ENCODE results near the gene MRPL9.

The MRPL9 gene

DNA sequence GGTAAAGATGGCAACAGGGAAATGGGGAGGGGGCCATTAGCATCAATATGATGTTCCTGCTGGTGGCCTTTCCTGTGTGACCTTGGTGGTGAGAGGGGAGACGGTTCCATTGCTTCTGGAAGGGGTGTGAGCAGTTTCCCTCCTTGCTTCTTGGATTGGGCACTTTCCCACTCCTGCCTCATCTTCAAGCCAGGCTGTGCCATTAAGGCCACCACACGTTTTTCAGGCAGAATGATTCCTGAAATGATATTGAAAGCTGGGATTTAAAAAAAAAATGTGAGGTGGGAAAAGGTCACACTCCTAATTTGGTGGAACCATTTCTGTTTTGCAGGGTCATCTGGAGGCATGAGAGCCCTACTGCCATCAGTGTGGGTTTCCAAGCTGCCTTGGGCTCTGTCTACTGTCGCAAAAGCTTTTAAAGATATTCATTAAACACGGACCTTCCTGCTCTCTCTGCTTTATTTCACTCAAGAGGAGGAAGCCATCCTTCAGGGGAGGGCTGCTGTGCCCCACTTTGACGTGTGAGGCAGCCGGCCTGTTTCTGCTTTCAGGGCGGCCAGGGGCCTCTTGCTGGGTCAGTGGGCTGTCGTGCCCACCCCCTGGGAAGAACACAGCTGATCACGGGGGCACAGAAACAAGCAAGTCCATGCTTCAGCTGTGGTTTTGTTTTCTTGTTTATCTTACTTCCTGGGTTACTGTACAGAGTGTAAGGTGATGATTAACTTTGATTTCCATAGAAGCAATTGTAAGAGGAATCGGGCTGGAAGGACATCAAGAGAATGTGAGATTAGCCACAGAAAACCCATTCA is 33.9 kb downstream of the MRPL9 start:
- no peak for DNase-seq

DNA sequence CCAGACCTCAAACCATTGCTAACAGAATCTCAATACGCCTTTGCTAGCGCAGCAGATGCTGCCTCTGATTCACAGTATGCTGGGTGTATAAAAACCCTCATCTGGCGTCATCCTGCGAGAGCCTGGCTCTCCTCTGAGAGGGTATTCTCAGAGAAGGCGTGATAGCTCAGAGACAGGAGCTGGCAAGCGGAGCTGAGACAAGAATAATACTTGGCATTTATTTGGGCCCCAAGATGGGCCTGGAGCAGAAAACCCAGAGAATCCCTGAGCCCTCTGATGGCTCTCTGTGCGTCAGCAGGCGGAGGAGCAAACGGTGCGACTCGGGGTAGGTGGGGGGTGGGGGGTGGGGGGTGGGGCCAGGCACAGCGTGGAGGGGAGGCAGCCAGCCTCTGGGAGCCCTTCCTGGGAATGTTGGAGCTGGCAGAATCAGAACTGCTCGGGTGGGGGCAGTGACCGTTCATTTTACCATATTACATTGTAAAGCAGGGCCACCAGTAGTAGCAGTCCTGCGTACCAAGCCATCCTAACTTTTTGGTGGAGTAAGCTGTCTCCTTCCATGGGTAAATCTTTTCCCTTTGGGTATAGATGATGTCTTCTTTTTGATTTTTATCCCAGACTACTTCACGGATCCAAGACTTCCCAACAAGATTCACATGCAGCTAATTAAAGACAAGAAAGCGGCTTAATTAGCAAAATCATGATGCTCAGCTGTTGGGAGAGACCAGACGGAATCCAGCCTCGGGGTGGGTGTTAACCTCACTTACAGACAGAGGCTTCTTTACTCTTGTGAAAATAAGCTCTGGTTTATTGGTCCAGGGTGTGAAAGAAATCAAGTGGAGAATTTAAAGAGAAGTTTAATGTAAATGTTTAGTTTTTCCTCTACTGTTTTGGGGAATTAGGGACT is 34.9 kb downstream of the MRPL9 start:
- DNase-seq, result peak; percentile 63

DNA sequence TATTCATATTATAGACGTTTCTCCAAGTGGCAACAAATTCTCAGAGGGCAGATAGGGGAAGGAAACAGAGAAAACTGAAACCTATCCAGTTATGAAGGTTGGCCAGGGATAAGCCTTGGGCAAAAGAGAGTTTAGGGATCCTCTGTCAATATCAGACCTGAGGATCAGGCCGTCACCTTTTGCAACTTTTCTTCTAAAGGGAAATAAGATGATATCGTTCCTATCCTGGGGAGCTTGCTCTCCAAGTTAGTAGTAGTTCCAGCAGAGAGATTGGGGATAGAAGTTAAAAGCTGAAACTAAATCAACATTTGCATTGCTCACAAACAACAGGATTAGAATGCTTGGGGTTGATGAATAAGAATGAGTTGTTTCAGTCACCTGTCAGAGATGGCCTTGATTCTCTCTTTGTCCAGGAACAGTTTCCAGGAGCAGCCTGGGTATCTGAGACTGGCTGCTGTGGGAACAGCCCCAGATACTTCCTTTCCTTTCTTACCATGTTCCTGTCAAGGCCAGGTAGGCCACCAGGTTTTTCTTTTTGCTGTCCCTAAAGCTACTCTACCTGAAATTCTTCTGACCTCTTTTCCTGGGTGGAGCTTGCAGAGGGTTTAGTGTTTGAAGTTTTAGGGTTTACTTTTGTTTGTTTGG is 39.4 kb downstream of the MRPL9 start:
- no peak for DNase-seq

DNA sequence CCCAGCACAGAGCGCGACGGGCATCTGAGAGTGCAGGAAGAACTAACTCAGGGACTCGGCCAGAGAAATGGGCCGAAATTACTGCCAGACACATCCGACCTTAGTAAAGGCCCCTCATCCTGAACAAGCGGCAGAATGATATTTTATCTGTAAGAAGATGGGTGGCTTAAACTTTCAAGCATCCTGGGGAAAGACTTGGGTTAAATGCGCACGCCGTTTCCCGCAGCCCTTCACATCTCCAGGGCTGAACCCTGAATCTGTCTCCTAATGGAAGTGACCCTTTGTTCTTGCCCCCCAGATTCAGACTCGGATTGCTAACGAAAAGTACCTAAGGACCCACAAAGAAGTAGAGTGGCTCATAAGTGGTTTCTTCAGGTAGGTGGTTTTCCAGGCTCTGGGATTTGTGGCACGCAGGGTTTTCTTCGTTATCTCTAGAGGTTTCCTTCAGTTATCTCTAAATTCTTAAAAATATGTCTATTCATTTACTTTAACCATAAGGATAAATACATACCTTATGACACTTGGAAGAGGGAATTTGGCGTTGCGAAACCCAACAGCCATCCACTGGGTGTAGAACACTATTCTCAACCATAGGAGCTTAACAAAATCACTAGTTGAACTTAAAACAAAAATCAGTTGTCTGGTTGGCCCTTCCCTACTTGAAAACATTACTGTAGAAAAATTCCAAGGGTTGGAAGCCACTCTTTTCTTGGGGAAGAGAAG is 41.3 kb downstream of the MRPL9 start:
- no peak for DNase-seq

DNA sequence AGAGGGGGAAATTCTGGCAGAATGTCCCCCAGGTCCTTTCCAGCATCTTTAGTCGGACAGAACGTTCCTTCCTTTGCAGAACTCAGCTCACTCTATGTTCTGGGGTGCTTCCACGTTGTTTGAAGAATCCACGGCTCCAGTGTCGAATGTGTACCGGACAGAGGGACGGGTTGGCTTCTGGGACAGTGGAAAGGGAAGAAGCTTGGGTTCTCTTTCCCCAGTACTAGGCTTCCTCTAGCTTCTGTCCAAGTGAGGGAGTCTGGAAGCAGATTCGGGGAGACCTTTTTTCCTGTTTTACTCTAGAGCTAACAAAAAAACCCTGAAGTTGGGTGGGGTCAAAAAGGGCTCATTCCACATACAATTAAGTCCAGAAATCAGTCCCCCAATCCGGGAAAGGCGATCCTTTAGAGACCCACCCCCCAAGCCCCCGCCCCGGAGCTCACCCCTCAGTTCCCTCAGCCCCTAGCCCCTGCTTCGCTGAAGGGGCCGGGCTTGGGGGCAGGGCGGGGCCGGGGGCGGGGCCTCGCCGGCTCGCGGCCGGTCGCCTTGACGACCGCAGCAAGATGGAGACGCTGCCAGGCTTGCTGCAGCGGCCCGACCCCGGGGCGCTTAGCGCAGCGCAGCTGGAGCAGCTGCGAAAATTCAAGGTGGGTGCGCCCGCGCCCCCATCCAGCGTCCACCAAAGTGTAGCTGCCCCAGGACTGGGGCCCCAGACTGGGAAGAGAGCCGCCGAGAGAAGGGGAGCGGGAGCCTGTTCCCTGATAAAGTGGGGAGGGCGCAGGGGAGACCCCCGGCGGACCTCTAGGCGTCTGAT is 42.1 kb downstream of the MRPL9 start, which contains the start of gene RIIAD1:
Gene RIIAD1, plus strand, starts transcription at position 549 of the 814 bp plus-strand sequence. Its CDS starts 15 bp downstream, at position 564.
- DNase-seq, result peak; percentile 24

DNA sequence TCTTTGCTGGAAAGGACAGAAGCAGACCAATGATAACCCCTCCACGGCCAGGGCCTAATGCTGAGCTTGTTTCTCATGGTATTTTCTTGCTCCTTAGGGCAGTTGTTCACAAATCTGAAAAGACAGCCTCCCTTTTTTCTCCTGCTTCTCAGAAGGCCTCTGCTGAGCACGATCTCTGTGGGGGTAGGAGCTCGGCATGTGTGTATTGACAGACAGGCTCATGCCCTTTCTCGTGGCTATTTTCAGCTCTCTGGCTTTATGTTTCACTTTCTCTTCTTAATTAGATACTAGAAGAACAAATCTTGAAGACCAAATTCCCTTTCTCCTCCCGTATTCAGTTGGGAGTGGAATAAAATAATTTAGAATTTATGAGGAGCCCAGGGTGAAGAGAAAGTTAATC is 42.7 kb downstream of the MRPL9 start:
- DNase-seq, result no peak

DNA sequence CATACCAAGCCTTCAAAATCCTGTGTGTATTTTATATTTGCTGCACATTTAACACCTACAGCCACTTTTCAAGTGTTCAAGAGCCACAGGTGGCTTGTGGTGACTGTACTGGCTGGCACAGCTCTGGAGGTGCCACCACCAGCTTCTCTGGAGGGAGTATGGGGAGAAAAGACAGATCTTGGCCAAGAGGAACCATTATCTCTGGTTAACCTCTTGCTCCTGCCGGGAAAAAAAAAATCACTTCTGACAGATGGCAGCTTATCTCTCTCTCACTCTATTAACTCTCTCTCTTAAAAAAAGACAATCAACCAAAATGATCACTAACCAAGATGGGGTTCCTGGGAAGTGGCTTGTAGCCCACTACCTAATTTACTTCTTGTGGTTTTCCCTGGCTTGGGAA is 43.2 kb downstream of the MRPL9 start:
- no peak for DNase-seq

DNA sequence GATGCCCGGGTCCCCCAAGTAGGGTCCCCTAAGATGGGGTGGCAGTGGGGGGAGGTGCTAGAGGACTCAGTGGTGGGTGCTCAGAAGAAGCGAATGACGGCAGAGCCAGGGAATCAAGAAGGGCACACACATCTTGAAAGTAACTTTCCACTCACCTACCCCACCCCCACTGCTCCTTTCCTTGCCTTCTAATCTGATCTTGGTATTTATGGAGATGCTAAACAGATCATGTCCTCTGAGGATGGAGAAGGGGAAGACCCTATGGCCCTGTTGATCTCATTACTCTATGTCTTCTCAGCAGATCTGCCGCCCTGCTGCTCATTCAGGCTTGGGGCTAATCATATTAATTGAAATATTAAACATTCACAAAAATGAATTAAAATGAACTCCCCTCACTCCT is 44.6 kb downstream of the MRPL9 start:
- DNase-seq, result no peak

DNA sequence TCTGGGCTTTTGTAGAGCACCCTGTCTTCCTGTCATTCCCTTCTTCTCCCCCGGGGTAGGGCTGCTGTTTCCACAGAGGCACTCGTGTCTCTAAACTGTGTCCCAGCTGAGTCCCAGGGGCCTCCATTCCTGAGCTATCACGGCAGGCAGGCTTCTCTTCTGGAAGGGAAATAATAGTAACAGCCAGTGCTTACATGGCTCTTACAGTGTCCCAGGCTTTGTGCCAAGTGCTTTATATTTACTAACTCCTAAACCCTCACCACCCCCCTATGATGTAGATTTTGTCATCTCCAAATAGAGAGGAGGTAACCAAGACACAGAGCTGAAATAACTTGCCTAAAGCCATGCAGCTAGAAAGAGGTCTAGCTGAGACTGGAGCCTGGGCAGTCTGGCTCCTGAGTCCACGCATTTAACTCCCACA is 45.3 kb downstream of the MRPL9 start:
- no peak for DNase-seq

DNA sequence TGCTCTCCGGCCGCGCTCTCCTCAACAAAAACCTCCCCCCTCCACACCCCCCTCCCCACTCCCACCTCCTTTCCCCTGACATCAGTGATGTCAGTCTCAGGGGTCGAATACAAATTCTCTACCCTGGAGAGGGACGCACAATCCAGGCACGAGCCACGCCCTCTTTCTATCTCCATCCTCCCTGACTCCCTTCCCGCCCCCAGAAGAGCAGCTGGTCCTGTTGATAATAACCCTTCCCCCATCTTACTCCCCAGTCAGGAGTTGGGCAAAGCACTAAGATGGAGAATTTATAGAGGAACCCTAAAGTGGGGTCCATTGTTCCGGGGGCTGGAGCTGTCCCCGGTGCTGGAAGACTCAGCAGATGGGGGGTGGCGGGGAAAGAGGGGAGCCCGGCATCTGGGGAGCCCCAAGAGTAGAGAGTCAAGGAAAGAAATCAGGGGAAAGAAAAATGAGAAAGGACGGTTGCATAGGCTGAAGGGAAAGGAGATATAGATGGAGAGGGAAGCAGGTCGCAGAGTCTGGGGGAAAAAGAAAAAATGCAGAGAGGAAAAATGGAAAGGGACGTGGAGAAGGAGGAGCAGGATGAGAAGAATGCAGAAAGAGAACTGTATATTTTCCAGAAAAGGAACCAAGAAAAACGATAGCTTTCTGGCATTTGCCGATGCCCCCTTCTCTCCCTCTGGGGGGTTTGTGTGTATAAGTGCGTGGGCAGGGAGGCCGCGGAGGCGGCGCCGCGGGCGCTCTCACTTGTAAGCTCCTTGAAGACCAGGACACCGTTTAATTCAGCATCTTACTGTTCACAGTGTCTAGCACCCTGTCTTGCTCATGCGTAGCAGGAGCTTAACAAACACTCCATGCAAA is 46.3 kb downstream of the MRPL9 start, which contains the start of gene CELF3:
Gene CELF3, minus strand, starts transcription at position 33 of the 861 bp plus-strand sequence. CDS start 783 bp downstream, outside the sequence.
- DNase-seq, result peak; percentile 98

DNA sequence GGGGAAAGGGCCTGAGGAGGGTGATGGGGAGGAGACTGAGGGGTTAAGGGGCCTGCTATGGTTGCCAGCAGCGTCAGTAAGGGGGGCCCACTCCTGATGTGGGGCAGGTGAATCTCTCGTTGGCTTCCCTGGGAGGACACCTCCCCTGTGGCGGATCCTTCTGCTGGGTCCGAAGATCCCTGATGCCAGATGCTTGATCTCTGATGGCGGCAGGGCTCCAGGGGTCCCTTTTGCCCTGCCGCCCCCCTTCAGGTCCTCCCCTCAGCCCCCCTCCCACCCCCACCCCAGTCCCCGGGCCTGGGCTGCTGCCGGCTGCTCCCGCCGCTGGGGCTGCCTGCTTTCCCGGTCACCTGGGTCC is 46.9 kb downstream of the MRPL9 start:
- no peak for DNase-seq

DNA sequence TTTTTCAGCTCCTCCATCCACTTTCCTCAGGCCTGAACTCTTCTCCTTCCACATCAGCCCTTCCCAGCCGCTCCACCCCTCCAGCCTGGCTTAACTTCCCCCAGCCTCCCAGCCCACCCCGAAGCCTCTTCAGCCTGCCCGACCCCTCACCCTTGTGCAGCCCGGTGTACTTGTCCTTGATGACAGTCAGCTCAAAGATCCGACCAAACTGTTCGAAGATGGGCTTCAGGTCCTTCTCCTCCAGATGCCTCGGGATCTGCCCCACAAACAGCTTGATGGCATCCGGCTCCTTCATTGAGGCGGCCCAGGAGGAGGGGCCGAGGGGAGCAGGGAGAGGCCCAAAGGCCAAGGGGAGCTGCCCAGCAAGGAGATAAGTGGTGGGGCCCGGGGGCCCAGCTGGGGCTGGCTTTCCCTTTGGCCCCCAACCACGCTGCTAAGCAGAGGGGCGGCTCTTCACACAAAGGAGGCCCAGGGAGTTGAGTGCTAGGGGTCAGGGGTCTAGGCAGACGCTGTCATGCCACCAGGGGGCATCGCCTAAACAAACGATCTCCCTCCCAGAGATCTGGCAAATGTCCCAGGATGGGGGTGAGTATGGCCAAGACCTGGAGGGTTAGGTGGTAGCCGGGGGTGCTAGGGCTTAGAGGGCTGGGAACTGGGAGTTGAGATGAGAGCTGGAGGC is 47.4 kb downstream of the MRPL9 start:
- DNase-seq, result peak; percentile 79

DNA sequence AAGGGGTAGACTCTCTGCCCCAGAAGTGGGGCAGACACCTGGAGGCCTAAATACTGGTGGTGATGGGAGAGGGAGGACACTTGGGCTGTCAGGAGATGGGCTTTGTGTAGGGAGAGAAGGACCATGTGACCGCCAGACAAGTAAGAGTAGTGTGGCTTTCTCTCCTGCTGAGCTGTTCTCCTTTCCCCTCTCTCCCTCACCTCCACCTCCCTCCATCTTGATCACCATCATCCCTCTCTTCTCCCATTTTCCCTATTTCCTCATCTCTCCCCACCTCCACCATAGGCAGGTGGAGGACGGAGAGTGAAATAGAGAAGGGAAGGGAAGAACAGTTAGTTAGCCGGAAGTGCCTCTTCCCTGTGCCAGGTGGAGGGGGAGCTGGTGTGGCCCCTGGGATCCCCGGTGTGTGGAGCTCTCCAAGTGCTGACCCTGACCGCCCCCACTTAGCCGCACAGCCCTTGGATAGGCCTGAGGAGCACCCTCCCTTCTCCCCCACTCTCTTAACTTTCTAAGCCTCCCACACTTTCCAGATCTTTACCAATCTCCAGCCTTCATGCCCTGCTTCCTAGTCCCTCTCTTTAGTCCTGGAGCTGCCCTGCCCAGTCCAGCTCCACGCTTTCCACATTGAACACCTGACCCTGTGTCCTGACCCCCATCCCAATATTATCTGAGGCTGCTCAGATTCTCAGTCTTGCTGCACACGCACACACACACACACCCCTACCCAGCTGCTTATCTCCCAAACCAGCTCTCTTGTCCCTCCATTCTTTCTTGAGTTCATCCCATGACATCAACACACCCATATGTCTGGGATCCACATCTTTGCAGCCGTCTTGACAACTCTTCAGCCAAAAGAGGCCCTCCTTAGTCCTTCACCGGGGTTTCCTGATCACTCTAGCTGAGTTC is 48.2 kb downstream of the MRPL9 start:
- DNase-seq, result no peak

DNA sequence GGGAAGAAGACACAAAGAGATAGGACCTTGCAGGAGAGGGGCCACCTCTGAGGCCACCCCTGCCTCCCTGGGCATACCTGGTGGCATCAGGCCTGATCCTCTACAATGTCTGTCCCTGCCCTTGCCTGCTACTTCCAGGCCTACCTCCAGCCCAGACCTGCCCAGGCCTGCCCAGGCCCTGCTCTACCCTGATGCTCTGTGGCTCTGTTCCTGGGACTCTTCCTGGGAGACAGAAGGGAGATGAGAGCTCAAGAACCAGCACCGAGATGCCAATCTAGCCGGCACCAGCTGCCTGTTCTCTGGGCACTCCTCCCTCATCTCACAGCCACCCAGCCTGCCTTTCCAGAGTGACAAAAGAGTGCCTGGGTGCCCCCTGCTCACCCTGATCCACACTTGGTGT is 49.4 kb downstream of the MRPL9 start:
- DNase-seq, result no peak

DNA sequence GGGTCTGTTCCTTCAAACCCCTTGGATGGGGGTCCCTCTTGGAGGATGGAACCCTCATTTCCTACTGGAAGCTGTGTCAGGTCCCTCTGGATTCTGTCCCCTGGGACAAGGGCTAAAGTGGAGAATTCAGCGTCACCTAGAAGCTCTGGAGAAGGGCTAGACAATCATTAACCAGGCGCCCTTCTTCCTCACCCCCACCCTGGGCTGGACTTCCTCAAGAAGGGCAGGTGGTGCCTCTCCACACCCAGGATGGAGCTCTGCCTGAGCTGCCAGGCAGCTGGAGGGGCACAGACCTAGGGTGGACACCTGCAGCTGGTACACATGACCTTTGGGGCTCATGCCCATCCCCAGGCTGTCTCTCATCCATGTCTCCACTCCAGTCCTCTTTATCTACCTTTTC is 50.3 kb downstream of the MRPL9 start:
- no peak for DNase-seq

DNA sequence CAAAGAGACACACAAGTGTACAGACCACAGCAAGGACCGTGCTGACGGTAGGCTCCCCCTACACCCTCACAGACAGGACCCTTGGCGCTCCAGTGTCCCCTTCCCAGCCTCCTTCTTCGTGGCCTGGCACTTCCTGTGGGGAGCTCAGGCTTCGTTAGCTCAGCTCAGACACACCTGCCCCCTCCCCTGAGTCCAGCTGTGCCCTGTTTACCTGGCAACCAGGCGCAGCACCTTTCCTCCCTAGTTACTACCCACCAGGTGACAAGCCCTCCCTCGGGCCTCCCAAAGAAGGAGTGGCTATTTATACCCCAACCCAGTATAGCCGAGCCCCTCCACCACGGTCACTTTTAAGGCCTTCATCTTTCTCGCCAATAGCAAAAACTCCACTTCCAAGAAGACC is 51.3 kb downstream of the MRPL9 start:
- no peak for DNase-seq

DNA sequence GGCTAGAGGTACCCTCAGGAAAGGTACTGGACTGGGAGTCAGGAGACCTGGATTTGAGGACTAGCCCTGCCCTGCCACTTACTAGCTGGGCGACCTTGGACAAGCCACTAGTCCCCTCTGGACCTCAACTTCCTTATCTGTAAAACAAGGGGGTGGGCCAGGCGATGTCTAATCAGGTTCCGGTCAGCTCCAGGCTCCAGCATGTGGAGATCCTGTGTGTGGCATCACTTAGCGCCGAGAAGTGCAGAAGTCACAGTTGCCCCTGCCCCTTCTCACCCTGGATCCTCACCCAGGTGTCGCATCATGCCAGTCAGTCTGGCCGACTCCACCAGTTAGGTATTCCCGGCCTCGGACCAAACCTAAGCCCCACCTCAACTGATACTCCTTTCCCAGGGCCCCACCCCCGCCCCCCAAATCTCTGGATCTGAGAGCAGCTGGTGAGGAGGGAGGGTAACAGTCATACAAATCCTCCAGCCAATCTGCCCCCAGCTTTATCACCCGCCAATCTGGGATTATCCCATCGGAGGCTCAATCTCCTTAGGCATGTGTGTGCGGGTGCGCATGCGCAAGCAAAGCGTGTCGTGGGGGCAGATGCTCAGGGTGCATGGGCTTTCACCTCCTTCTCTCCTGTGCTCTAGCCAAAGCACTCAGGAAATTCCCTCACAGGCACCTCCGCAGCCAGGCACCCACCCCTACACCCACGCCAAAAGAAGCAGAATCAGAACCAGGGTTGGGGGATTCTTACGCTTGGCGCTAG is 52.1 kb downstream of the MRPL9 start:
- no peak for DNase-seq

DNA sequence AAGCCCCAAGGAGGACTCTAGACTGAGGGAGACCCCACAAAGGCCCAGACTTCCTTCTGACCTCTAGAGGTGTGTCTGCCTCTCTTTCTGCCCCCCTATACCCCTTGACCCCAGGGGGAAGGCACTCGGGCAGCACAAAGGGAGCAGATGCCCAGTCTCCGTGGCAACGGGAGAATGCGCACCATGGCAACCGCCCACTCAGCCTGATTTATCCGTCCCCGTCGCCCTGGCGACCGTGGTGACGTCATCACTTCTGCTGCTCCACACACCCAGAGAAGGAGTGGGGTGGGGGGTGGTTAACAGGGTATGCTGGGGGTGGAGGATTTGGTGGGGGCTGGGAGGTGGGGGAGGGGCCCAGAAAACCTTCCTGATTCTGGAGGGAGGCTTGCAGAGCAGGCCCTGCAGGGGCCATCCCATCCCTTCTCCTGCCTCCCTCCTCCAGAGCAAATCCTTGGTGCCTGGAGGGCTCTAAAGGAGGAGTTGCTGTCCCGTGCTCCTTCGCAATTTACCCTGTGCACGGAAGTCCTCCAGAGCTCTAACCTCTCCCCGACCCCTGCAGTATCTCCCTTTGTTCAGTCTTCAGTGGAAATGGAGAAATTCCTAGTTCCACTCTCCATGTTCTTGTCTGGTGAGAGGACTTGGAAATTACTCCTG is 53.0 kb downstream of the MRPL9 start:
- DNase-seq, result no peak
